Activated CD4-positive, alpha-beta T cell treated with anti-CD3 and anti-CD28 coated beads for 36 hours (primary cell): ENCODE results near the gene PPM1H. TPM values are rescaled to one million over a fixed set of nuclear protein-coding genes. Genes with fewer than 3 reads are reported as not detected.

Experiments
- ATAC-seq: fragments of 200-7000 bp; cut with Tn5 transposase; one replicate; pipeline ENCODE4 v1.10.0; 2021; ENCODE audit warnings: mild to moderate bottlenecking, moderate library complexity
- CTCF ChIA-PET: fragments of 350-600 bp; sonication (Branson Sonifier 250); formaldehyde crosslinking; loops from one replicate; lab custom pipeline; 2021; ENCODE audit warnings: antibody characterized with exemption; lab: Charles Lee
- POLR2A ChIA-PET: fragments of 350-600 bp; sonication (Branson Sonifier 250); formaldehyde crosslinking; loops from one replicate; lab custom pipeline; 2021; ENCODE audit warnings: antibody characterized with exemption, inconsistent platforms; lab: Charles Lee
- DNase-seq: peaks from one replicate; pipeline ENCODE4 v3.0.0-alpha.2; 2020
- H3K27ac Mint-ChIP-seq: one replicate; pipeline ENCODE4 v1.8.0; 2021; ENCODE audit warnings: mixed read lengths
- H3K27me3 Mint-ChIP-seq: one replicate; pipeline ENCODE4 v1.8.0; 2021; ENCODE audit warnings: mixed read lengths
- H3K36me3 Mint-ChIP-seq: one replicate; pipeline ENCODE4 v1.8.0; 2021; ENCODE audit warnings: low read depth, mixed read lengths
- H3K4me1 Mint-ChIP-seq: one replicate; pipeline ENCODE4 v1.8.0; 2021; ENCODE audit warnings: mixed read lengths
- H3K4me3 Mint-ChIP-seq: one replicate; pipeline ENCODE4 v1.8.0; 2021; ENCODE audit warnings: mild to moderate bottlenecking, moderate library complexity, mixed read lengths
- H3K9me3 Mint-ChIP-seq: one replicate; pipeline ENCODE4 v1.8.0; 2021; ENCODE audit warnings: low read depth, mixed read lengths
- intact Hi-C, 2 experiments: fragments of 100-400 bp; cut with DNase I in 1 of 2; cut with micrococcal nuclease in 1 of 2; formaldehyde crosslinking; loops; one replicate each; pipeline versions ENCODE4 v1.14.2 to v1.15.1; 2022 to 2024; cut with DNase I, micrococcal nuclease
- total RNA-seq, 2 experiments: library from RNA; stranded (reverse); gene quantifications; one replicate each; pipeline ENCODE4 v1.2.3, GENCODE V29; 2021

Gene PPM1H
- total RNA-seq, 2 experiments from 2014 or later = 0.02 TPM; not detected in 1

DNA sequence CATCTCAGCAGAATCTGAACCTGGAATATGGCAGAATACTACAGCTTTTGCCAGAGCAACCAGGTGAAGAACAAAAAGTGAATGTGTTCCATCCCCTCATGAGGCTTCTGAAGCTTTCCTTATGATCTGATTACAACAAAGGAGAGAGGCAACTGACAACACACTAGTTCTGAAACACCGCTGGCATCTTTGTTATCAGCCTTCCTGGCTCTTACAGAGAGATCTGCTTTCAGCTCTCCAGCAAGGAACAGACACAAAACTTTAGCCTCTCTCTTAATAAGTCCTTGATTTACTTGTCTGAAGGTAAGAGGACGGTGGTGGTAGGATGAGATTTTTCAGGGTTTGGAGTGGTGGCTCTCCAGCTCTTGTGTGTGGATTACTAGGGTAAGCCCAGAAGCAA is 227.0 kb downstream of the PPM1H start:
- H3K27ac Mint-ChIP-seq = no peak overlapping the region
- intact Hi-C loops = no loop called here
- DNase-seq = no peak
- no peaks in the 10 kb centered on the region for H3K9me3 Mint-ChIP-seq
- H3K4me1 Mint-ChIP-seq = no peaks in the 10 kb centered on the region
- CTCF ChIA-PET = interaction anchor here (0.9 kb wide), 1 partner anchor 111 kb away, joined by 3 read pairs; no protein-coding TSS in a partner anchor
- POLR2A ChIA-PET = no interaction called here
- no peak overlapping the region for H3K4me3 Mint-ChIP-seq
- no peaks in the 10 kb centered on the region for H3K36me3 Mint-ChIP-seq
- H3K27me3 Mint-ChIP-seq = no peaks in the 10 kb centered on the region
- no peak for ATAC-seq

DNA sequence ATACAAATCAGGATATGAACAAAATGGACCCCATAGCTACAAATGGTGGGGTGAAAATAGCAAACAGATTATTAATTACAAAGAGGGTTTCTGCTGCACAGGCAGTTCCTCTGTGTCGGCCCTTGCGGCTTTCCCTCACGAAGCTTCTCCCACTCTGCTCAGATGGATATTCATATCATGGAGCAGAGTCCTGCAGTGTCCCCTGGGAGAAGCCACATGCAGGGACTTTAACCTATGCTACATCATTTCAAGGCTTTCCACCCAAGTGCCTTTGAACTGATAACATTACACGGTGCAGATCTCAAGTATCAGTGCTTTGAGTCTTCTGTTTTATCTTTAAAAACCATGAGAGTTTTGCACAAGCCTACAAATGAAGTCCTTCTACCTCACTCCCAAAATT is 229.1 kb downstream of the PPM1H start:
- ChIA-PET POLR2A (interaction anchor here (0.6 to 0.7 kb wide), 2 partner anchors 28 to 652 kb away, joined by 3 read pairs; no protein-coding TSS in a partner anchor), CTCF (interaction anchor here (0.6 to 1.9 kb wide), 3 partner anchors 10 to 383 kb away, joined by 3 to 5 read pairs (median 3); no protein-coding TSS in a partner anchor)
- Mint-ChIP-seq H3K27me3 (no peaks in the 10 kb centered on the region), H3K36me3 (no peaks in the 10 kb centered on the region), H3K9me3 (no peaks in the 10 kb centered on the region), H3K4me3 (no peak overlapping the region), H3K4me1 (no peaks in the 10 kb centered on the region), H3K27ac (no peak overlapping the region)
- intact Hi-C loops = no loop called here
- DNase-seq = no peak
- ATAC-seq = no peak

DNA sequence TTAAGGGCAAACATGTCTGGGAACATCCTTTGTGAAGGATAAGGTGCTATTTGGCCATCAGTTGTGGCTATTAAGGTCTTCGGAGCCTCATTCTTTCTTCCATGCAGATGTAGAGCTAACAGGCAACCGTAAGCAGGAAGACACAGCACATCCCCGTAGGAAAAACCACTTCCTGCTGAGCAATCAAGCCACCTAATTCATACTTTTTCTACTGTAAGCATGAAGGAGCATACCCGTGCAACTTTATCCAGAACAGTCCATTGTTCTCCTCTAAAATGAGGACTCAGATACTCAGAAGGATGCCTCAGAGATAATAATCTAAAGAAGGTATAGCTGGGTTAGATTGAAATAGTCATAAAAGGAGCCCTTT is 232.0 kb downstream of the PPM1H start:
- Mint-ChIP-seq H3K36me3 (no peaks in the 10 kb centered on the region), H3K4me1 (no peaks in the 10 kb centered on the region), H3K27me3 (no peaks in the 10 kb centered on the region), H3K9me3 (no peaks in the 10 kb centered on the region), H3K27ac (no peak overlapping the region), H3K4me3 (no peak overlapping the region)
- DNase-seq (no peak), ATAC-seq (no peak)
- intact Hi-C loops = no loop called here
- ChIA-PET POLR2A (no interaction called here), CTCF (no interaction called here)

DNA sequence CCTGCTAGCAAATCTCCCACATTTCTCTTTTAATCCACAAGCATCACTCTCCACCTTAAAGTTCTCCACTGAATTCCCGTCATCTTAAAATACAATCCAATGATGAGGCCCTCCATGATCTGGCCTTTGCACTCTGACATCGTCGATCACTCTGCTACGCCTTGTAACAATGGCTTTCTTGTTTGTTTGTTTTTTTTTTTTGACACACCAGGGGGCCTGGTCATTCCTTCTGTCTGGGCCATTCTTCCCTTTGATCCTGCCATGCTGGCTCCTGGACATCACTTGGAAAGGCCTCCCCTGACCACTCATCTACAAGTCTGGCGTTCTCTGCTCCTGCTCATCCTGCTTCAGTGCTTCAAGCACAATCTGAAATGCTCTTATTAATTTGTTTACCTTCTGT is 233.5 kb downstream of the PPM1H start:
- Mint-ChIP-seq H3K4me1 (no peaks in the 10 kb centered on the region), H3K27me3 (no peaks in the 10 kb centered on the region), H3K27ac (no peak overlapping the region), H3K4me3 (no peak overlapping the region), H3K36me3 (no peaks in the 10 kb centered on the region), H3K9me3 (no peaks in the 10 kb centered on the region)
- no peak for DNase-seq
- ATAC-seq = no peak
- CTCF ChIA-PET = no interaction called here
- intact Hi-C loops = no loop called here
- POLR2A ChIA-PET = interaction anchor here (0.7 kb wide), 1 partner anchor 267 kb away, joined by 3 read pairs; no protein-coding TSS in a partner anchor

DNA sequence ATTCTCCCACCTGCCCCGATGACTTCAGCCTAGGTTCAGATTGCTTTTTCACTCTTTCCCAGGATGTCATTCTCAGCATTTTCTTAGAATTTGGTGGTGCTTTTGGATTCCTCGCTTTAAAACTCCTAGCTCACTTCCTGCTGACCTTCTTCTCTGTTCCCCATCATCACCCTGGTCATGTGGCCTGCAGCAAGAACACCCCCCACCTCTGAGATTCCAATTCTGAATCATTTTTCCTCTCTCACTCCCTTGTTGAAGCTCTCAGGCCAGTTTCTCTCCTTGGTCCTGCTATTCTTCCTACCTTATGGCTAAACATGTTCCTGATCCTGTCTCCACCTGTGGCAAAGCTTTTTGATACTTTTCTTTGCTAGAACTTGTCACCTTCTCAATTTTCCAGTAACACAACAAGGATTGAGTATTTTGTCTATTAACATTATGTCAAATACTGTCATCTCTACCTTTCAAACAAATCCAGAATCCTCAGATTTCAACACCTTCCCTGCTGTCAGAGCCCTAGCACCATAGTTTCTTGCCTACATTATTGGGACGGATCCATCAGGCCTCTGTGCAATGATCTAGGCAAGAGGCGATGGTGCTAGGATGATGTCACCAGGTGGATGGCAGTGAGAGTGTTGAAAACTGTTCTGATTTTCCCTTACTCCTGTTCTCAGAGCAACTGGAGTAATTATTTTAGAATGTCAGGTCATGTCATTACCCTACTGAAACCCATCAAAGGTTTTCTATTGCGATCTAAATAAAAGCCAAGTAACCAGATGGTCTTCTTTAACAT is 234.7 kb downstream of the PPM1H start:
- intact Hi-C loops = no loop called here
- no peaks in the 10 kb centered on the region for H3K4me1 Mint-ChIP-seq
- POLR2A ChIA-PET = no interaction called here
- no peaks in the 10 kb centered on the region for H3K27me3 Mint-ChIP-seq
- DNase-seq = no peak
- no peaks in the 10 kb centered on the region for H3K36me3 Mint-ChIP-seq
- H3K9me3 Mint-ChIP-seq = no peaks in the 10 kb centered on the region
- CTCF ChIA-PET = no interaction called here
- no peak overlapping the region for H3K27ac Mint-ChIP-seq
- H3K4me3 Mint-ChIP-seq = no peak overlapping the region
- ATAC-seq = no peak

DNA sequence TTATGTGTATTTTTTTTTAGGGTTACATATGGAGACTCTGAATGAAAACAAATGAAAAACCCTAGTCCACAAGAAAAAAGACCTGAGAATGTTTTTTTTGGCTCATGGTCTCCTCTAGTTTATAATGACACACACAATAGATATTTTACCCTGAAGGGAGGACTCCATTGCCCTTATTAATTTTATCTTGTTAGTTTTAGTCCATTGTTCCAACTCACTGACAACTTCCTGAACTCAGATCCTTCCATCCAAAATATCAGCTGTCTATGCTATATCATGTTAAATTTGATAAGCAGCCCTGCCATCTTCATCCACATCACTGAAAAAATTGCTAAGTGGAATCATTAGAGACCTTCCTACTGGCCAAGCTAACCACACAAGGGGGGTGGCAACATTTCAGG is 236.2 kb downstream of the PPM1H start:
- CTCF ChIA-PET = interaction anchor here (1.0 kb wide), 1 partner anchor 132 kb away, joined by 3 read pairs; no protein-coding TSS in a partner anchor
- DNase-seq = no peak
- POLR2A ChIA-PET = interaction anchor here (0.7 kb wide), 1 partner anchor 142 kb away, joined by 3 read pairs; no protein-coding TSS in a partner anchor
- Mint-ChIP-seq H3K27ac (no peak overlapping the region), H3K4me1 (no peaks in the 10 kb centered on the region), H3K9me3 (no peaks in the 10 kb centered on the region), H3K27me3 (no peaks in the 10 kb centered on the region), H3K36me3 (no peaks in the 10 kb centered on the region), H3K4me3 (no peak overlapping the region)
- intact Hi-C loops = no loop called here
- ATAC-seq = no peak

DNA sequence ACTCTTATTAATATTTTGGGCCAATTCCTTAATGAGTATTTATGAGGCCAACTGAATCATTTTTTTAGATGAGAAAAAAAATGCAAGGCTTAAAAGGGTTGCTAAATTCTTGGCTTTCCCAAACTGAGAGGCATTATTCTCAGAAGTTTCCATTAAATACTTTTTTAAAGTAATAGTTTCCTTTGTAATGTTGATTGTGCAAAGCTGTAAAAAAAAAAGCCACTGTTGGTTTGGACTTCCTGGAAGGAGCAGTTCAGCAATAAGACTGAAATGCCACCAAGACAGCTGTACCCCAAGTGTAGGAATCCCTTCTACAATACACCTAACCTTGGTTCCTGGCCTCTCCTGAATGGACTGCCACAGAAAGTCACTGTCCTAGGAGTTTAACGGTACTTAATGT is 237.1 kb downstream of the PPM1H start:
- no peak overlapping the region for H3K4me3 Mint-ChIP-seq
- ChIA-PET CTCF (interaction anchor here (0.6 to 1.0 kb wide), 2 partner anchors 129 to 131 kb away, joined by 3 read pairs; no protein-coding TSS in a partner anchor), POLR2A (interaction anchor here (0.7 kb wide), 1 partner anchor 143 kb away, joined by 3 read pairs; no protein-coding TSS in a partner anchor)
- no peaks in the 10 kb centered on the region for H3K36me3 Mint-ChIP-seq
- H3K4me1 Mint-ChIP-seq = no peaks in the 10 kb centered on the region
- intact Hi-C loops = no loop called here
- no peak overlapping the region for H3K27ac Mint-ChIP-seq
- ATAC-seq = no peak
- DNase-seq = no peak
- no peaks in the 10 kb centered on the region for H3K27me3 Mint-ChIP-seq
- H3K9me3 Mint-ChIP-seq = no peaks in the 10 kb centered on the region

DNA sequence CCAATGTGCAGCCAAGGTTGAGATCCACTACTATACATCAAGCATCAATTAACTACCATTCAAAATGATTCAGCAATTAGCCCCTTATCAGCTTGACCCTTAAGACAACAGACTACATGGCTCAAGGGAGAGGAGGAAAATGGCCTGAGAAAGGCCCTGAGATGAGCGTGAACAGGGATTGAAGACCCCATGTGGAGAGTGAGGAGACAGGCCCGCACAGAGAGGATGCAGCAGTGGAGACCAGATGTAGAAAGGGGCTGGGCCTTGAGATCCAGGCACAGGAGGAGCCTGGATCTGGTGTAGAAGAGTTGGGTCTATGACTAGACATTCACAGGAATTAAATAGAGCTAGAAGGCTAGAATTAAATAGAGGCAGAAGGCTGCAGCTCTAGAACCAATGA is 239.3 kb downstream of the PPM1H start:
- DNase-seq (no peak), ATAC-seq (no peak)
- Mint-ChIP-seq H3K36me3 (no peaks in the 10 kb centered on the region), H3K9me3 (no peaks in the 10 kb centered on the region), H3K27me3 (no peaks in the 10 kb centered on the region), H3K27ac (no peak overlapping the region), H3K4me3 (no peak overlapping the region), H3K4me1 (no peaks in the 10 kb centered on the region)
- POLR2A ChIA-PET = no interaction called here
- intact Hi-C loops = no loop called here
- CTCF ChIA-PET = interaction anchor here (1.1 to 1.2 kb wide), 2 partner anchors 11 to 23 kb away, joined by 3 read pairs; no protein-coding TSS in a partner anchor

DNA sequence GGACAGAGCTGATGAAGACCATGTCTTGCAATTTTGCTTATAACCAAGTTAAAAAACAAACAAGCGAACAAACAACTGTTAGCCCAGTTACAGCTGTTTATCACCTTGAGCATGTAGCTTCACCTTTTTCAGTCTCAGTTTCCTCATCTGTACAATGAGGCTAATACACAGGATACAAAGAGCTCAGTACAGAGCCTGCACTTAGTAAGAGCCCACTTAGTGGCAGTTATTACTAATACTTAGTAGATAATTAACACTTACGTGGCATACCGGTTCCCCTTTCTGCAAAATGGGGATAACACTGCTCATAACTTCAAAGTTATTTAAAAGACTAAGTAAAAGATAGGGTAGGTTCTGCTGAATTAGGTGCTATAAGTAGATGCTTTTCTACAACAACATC is 240.3 kb downstream of the PPM1H start:
- ATAC-seq (no peak), DNase-seq (no peak)
- no peaks in the 10 kb centered on the region for H3K4me1 Mint-ChIP-seq
- no peak overlapping the region for H3K4me3 Mint-ChIP-seq
- H3K9me3 Mint-ChIP-seq = no peaks in the 10 kb centered on the region
- POLR2A ChIA-PET = no interaction called here
- no peaks in the 10 kb centered on the region for H3K27me3 Mint-ChIP-seq
- H3K36me3 Mint-ChIP-seq = no peaks in the 10 kb centered on the region
- intact Hi-C loops = no loop called here
- H3K27ac Mint-ChIP-seq = no peak overlapping the region
- CTCF ChIA-PET = no interaction called here

DNA sequence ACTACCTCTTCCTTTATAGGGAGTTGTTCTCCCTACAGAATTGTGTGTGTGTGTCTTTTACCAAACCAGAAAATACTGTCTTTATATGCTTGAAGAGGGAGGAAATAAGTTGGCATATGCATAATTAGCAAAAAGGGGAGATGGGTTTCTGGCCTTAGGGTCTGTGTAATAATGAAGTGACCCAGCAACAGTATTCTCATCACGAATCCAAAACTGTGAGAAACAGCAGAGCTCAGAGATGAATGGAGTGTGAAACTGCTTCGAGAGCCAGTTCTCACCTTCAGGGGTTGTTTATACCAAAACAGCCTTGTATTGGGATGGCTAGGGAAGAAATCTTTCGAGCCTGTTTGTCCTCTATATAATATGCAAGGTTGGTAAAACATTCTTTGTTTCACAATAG is 240.8 kb downstream of the PPM1H start:
- intact Hi-C loops = no loop called here
- no peak overlapping the region for H3K27ac Mint-ChIP-seq
- ATAC-seq = no peak
- H3K9me3 Mint-ChIP-seq = no peaks in the 10 kb centered on the region
- H3K4me3 Mint-ChIP-seq = no peak overlapping the region
- CTCF ChIA-PET = interaction anchor here (1.5 kb wide), 1 partner anchor 11 kb away, joined by 4 read pairs; no protein-coding TSS in a partner anchor
- no peaks in the 10 kb centered on the region for H3K36me3 Mint-ChIP-seq
- no peaks in the 10 kb centered on the region for H3K27me3 Mint-ChIP-seq
- POLR2A ChIA-PET = no interaction called here
- H3K4me1 Mint-ChIP-seq = no peaks in the 10 kb centered on the region
- no peak for DNase-seq

DNA sequence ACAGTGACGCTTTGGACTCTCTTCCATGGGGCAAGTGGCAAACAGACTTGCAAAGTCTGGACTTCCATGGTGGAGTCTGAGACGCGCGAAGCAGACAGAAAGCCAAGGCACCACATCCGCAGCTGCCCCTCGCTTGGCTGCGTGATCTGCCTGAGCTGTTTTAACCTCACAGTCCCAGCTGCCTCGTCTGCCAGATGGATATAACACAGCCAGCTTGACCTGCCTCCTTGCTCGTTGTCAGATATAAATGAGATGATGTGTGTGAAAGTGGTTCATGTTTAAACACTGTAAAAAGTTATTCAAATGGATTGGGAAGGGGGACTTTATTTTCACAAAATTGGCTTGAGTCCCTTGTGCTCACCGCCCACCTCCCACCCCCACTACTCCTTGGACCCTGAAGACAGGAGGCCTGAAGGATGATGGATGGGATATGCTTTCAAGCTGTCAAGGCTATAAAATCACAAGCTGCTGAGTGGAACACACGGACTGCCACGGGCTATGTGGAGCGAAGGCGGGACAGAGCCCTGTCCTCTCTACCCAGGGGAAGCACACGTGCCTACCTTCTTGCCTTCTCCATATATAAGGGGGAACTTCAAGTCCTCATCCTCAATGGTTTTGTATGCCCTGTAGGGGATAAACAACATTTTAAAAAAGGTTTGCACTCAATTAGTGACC is 241.4 kb downstream of the PPM1H start:
- intact Hi-C loops = no loop called here
- POLR2A ChIA-PET = no interaction called here
- Mint-ChIP-seq H3K36me3 (no peaks in the 10 kb centered on the region), H3K27me3 (no peaks in the 10 kb centered on the region), H3K9me3 (no peaks in the 10 kb centered on the region), H3K4me3 (no peak overlapping the region), H3K4me1 (no peaks in the 10 kb centered on the region), H3K27ac (no peak overlapping the region)
- DNase-seq (no peak), ATAC-seq (no peak)
- CTCF ChIA-PET = interaction anchor here (1.1 to 1.5 kb wide), 3 partner anchors 11 to 18 kb away, joined by 3 to 4 read pairs (median 3); no protein-coding TSS in a partner anchor
